SKM-1 treated with dmso at 0.1 percent for 144 hours (cell line): ENCODE measurements around the gene POU6F1.

Experiments
- DNase-seq: peaks from one replicate; lab custom pipeline; 2025; ENCODE audit not compliant: unreplicated experiment; lab: John Stamatoyannopoulos, UW

POU6F1 gene

DNA sequence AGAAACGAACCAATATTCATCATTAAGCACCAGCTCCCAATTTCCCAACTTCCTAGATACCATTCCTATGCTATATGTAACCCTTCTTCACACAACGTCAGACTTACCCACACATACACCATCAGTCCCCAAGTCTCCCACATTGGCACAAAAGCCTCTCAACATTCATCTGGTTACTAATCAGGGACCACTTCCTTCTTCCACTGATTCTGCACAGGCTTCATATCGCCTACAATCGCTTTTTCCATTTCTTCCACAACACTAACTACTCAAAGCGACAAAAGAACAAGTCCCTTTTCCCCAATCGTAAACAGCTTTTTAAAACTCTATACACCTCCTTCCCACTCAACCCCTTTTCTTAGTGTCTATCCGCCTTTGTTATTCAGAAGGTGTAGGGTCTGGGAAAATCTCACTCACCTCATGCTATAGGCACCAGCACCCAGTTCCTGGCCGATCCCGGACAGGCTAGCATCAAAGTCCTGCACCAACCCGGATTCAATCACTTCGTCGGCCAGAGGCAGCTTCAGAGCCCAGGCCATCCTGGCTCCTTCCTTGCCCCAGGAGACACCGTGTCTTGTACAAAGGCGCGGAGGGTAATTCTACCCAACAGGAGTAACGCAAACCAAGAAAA is 45.9 kb downstream of the POU6F1 start:
- no peak for DNase-seq

DNA sequence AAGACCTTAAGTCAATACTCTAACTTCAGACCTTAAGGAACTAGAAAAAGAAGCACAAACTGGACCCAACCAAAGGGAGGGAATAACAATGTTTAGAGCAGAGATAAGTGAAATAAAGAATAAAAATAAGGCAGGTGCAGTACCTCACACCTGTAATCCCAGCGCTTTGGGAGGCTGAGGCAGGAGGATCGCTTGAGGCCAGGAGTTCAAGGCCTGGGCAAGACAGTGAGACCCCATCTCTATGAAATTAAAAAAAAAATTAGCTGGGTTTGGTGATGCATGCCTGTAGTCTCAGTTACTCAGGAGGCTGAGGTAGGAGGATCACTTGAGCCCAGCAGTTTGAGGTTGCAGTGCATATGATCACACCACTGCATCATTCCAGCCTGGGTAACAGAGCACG is 54.1 kb downstream of the POU6F1 start:
- no peak for DNase-seq

DNA sequence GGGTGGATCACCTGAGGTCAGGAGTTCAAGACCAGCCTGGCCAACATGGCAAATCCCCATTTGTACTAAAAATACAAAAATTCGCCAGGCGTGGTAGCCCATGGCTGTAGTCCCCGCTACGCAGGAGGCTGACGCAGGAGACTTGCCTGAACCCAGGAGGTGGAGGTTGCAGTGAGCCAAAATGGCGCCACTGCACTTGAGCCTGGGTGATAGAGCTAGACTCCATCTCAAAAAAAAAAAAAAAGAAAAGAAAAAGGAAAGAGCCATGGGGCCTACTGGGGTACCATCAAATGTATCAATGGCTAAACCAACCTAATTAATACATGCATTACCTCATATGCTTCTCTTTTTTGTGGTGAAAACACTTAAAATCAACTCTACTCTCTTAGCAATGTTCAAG is 55.6 kb downstream of the POU6F1 start:
- DNase-seq = no peak

DNA sequence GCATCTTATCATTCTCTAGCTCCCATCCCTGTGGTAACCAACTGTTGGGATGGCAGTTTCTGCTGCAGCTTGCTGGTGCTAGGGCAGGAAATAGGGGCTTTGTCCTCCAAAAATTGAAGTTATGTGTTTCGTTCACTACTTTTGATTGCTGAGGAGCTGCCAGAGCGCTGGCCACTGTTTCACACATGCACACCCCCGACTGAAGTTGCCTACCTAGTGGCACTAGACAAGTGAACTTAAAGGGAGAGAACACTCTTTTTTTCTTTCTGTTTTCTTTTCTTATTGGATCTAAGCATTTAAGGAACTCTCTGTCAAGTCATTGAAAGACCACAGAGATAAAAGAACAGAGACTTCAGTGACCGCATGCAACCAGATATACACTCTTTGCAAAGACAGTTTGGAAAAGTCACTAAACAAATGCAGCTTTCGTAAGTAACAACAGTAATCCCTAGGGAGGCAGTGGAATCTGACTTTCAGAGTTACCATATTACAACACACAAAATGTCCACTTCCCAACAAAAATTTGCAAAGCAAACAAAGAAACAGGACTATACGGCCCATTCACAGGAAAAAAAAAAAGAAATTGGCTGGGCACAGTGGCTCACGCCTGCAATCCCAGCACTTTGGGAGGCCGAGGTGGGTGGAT is 56.9 kb downstream of the POU6F1 start:
- no peak for DNase-seq

DNA sequence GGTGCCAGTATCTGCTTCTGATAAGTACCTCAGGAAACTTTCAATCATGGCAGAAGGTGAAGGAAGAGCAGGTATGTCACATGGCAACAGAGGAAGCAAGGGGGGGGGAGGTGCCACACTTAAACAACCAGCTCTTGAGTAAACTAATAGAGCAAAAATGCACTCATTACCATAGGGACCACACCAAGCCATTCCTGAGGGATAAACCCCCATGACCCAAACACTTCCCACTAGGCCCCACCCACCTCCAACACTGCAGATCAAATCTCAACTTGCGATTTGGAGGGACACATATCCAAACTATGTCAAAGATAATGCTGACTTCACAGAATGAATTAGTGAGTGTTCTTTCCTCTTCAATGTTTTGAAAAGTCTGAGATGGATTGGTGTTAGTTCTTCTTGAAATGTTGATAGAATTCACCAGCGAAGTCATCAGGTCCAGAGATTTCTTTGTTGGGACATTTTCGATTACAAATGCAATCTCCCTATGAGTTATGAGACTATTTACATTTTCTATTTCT is 61.6 kb downstream of the POU6F1 start:
- no peak for DNase-seq

DNA sequence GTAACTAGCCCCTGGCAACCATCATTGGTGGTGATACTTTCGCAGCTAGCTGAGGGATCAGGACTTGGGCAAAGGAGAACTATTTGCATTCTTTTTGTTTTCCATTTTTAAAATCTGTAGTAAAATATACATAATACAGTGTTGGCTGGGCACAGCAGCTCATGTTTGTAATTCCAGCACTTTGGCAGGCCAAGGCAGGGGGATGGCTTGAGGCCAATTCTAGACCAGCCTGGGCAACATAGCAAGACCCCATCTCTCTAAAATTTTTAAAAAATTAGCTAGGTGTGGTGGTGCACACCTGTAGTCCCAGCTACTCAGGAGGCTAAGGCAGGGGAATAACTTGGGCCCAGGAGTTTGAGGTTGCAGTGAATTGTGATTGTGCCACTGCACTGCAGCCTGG is 64.9 kb downstream of the POU6F1 start:
- no peak for DNase-seq

DNA sequence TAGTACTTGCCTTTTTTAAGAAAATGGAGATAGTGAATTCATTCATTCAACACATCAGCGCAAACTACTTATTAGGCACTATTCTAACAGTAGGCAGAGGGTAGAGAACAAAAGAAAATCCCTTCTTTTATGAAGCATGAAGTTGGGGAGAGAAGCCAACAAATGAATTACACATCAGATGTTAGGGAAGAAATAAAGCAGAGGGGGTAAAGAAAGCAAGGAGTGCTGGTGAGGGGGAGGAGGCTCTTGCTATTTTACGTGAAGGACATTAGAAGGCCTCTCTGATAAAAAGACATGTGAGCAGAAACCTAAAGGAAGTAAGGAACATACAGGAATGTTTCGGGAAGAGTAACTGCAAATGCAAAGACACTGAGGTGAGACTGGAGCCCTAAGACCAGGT is 67.1 kb downstream of the POU6F1 start:
- no peak for DNase-seq

DNA sequence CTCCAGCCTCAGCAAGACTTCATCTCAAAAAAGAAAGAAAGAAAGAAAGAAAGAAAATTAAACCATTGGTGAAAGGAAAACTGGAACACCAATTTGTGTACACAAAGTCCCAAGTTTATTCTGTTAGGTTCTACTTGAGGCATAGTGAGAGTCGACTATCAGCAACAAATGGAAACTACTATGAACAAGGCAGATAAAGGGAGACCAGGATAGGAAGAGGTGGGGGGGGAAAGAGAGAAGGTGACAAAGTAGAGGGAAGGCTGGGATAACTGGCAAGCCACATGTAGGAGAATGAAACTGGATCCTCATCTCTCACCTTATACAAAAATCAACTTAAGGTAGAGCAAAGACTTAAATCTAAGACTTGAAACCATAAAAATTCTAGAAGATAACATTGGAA is 70.6 kb downstream of the POU6F1 start:
- no peak for DNase-seq

DNA sequence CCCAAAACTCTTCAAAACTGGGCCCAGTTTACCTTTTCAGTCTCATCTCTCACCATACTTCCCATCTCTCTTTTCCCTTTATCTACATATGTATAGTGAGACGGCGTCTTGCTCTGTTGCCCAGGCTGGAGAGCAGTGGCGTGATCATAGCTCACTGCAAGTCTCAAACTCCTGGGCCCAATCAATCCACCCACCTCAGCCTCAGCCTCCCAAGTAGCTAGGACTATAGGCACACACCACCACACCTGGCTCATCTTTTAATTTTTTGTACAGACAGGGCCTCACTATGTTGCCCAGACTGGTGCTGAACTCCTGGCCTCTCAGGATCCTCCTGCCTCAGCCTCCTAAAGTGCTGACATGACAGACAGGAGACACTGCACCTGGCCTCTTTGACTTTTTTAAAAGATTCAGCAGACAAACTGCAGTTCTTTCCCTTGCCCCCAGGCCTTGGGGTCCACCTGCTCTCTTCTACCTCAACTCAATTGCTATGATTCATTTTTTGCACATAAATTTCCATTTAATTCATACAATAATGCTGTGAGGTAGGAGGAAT is 78.5 kb downstream of the POU6F1 start:
- DNase-seq = no peak
